Measurements from ENCODE around the gene PIH1D1. TPM values are rescaled to one million over a fixed set of nuclear protein-coding genes. Genes with fewer than 3 reads are reported as not detected.

The PIH1D1 gene
- total and polyA plus RNA-seq, 2 donors = 49.6 to 69.6 TPM

GRCh38 chr19:49400029-49400428, 51.6 kb downstream of the PIH1D1 start:
- DNase-seq (ENCODE audit: extremely low spot score) = no peak
- Histone ChIP-seq H3K4me1 (ENCODE audit: insufficient read depth) (no peaks in the 10 kb centered on the region), H3K36me3 (ENCODE audit: insufficient read depth) (no peaks in the 10 kb centered on the region), H3K4me3 (ENCODE audit: low read depth, low read length) (no peak overlapping the region), H3K27ac (ENCODE audit: low read depth) (no peak overlapping the region)
- WGBS = 78% methylated on average over 6 of the region's 6 CpGs

- H3K36me3 ChIP-seq (ENCODE audit: insufficient read depth) = no peaks in the 10 kb centered on the region
- no peak overlapping the region for H3K27ac ChIP-seq (ENCODE audit: low read depth)
- H3K4me3 ChIP-seq (ENCODE audit: low read depth, low read length) = no peak overlapping the region
- 83% methylated on average over 6 of the region's 6 CpGs for WGBS
- DNase-seq (ENCODE audit: extremely low spot score) = no peak
- no peaks in the 10 kb centered on the region for H3K4me1 ChIP-seq (ENCODE audit: insufficient read depth)
Observed at GRCh38 chr19:49398931-49399330, 52.7 kb downstream of the PIH1D1 start.

GRCh38 chr19:49398001-49398615, 53.5 kb downstream of the PIH1D1 start:
- no peak overlapping the region for H3K4me3 ChIP-seq (ENCODE audit: low read depth, low read length)
- no peak for DNase-seq (ENCODE audit: extremely low spot score)
- 57% methylated on average over 11 of the region's 11 CpGs for WGBS
- H3K36me3 ChIP-seq (ENCODE audit: insufficient read depth) = no peaks in the 10 kb centered on the region
- H3K4me1 ChIP-seq (ENCODE audit: insufficient read depth) = no peaks in the 10 kb centered on the region
- H3K27ac ChIP-seq (ENCODE audit: low read depth) = no peak overlapping the region

- Histone ChIP-seq H3K36me3 (ENCODE audit: insufficient read depth) (no peaks in the 10 kb centered on the region), H3K4me3 (ENCODE audit: low read depth, low read length) (no peak overlapping the region), H3K27ac (ENCODE audit: low read depth) (no peak overlapping the region), H3K4me1 (ENCODE audit: insufficient read depth) (no peaks in the 10 kb centered on the region)
- no peak for DNase-seq (ENCODE audit: extremely low spot score)
- 78% methylated on average over 8 of the region's 8 CpGs for WGBS
Observed at GRCh38 chr19:49396738-49397505, 54.7 kb downstream of the PIH1D1 start.

Small RNA genes lying within 50 kb of the gene (small RNA-seq; reads per million reads assigned to genes)
- 31.4 reads per million, percentile 96 among the genes with 10 or more reads in this experiment for gene MIR150
- not detected for gene SNORD32A
- gene SNORD33 = not detected
- not detected for gene SNORD34
- gene SNORD35A = not detected
- not detected for gene SNORD35B

Other genes with a start within 250 kb of the PIH1D1 start
- 0.26 TPM for gene SLC6A16, start 126.6 kb downstream of the PIH1D1 start, total RNA-seq
- gene SLC6A16, start 126.6 kb downstream of the PIH1D1 start, polyA plus RNA-seq = 2.0 TPM
- gene CD37, start 116.4 kb downstream of the PIH1D1 start, total RNA-seq = 6.5 TPM
- 12.4 TPM for gene CD37, start 116.4 kb downstream of the PIH1D1 start, polyA plus RNA-seq
- gene TEAD2, start 89.4 kb downstream of the PIH1D1 start, total RNA-seq = 21.1 TPM
- gene TEAD2, start 89.4 kb downstream of the PIH1D1 start, polyA plus RNA-seq = 54.8 TPM
- not detected for gene DKKL1, start 87.9 kb downstream of the PIH1D1 start, total RNA-seq
- gene DKKL1, start 87.9 kb downstream of the PIH1D1 start, polyA plus RNA-seq = 0.46 TPM
- not detected for gene KASH5, start 63.6 kb downstream of the PIH1D1 start, total RNA-seq
- not detected for gene KASH5, start 63.6 kb downstream of the PIH1D1 start, polyA plus RNA-seq
- not detected for gene PTH2, start 28.4 kb downstream of the PIH1D1 start, total RNA-seq
- gene PTH2, start 28.4 kb downstream of the PIH1D1 start, polyA plus RNA-seq = not detected
- gene GFY, start 26.4 kb downstream of the PIH1D1 start, total RNA-seq = not detected
- not detected for gene GFY, start 26.4 kb downstream of the PIH1D1 start, polyA plus RNA-seq
- 0.85 TPM for gene SLC17A7, start 10.3 kb downstream of the PIH1D1 start, total RNA-seq
- 2.1 TPM for gene SLC17A7, start 10.3 kb downstream of the PIH1D1 start, polyA plus RNA-seq
- gene ALDH16A1, start 1.4 kb upstream of the PIH1D1 start, total RNA-seq = 14.2 TPM
- 34.7 TPM for gene ALDH16A1, start 1.4 kb upstream of the PIH1D1 start, polyA plus RNA-seq
- gene FLT3LG, start 22.4 kb upstream of the PIH1D1 start, total RNA-seq = 3.4 TPM
- 18.8 TPM for gene FLT3LG, start 22.4 kb upstream of the PIH1D1 start, polyA plus RNA-seq
- gene RPL13A, start 35.8 kb upstream of the PIH1D1 start, total RNA-seq = 2,198 TPM
- 3,726 TPM for gene RPL13A, start 35.8 kb upstream of the PIH1D1 start, polyA plus RNA-seq
- gene RPS11, start 44.6 kb upstream of the PIH1D1 start, total RNA-seq = 1,853 TPM
- 3,946 TPM for gene RPS11, start 44.6 kb upstream of the PIH1D1 start, polyA plus RNA-seq
- 118 TPM for gene FCGRT, start 60.8 kb upstream of the PIH1D1 start, total RNA-seq
- 200 TPM for gene FCGRT, start 60.8 kb upstream of the PIH1D1 start, polyA plus RNA-seq
- 50.2 TPM for gene RCN3, start 76.2 kb upstream of the PIH1D1 start, total RNA-seq
- 31.2 TPM for gene RCN3, start 76.2 kb upstream of the PIH1D1 start, polyA plus RNA-seq
- 33.0 TPM for gene NOSIP, start 128.7 kb upstream of the PIH1D1 start, total RNA-seq
- 67.2 TPM for gene NOSIP, start 128.7 kb upstream of the PIH1D1 start, polyA plus RNA-seq
- gene PRRG2, start 129.5 kb upstream of the PIH1D1 start, total RNA-seq = 1.6 TPM
- gene PRRG2, start 129.5 kb upstream of the PIH1D1 start, polyA plus RNA-seq = 3.6 TPM
- 4.2 TPM for gene PRR12, start 139.4 kb upstream of the PIH1D1 start, total RNA-seq
- 20.3 TPM for gene PRR12, start 139.4 kb upstream of the PIH1D1 start, polyA plus RNA-seq
- 11.8 TPM for gene RRAS, start 188.3 kb upstream of the PIH1D1 start, total RNA-seq
- gene RRAS, start 188.3 kb upstream of the PIH1D1 start, polyA plus RNA-seq = 279 TPM
- 8.3 TPM for gene SCAF1, start 190.4 kb upstream of the PIH1D1 start, total RNA-seq
- gene SCAF1, start 190.4 kb upstream of the PIH1D1 start, polyA plus RNA-seq = 42.3 TPM
- gene IRF3, start 214.0 kb upstream of the PIH1D1 start, total RNA-seq = 31.9 TPM
- gene IRF3, start 214.0 kb upstream of the PIH1D1 start, polyA plus RNA-seq = 84.9 TPM
- gene BCL2L12, start 214.1 kb upstream of the PIH1D1 start, total RNA-seq = 3.1 TPM
- gene BCL2L12, start 214.1 kb upstream of the PIH1D1 start, polyA plus RNA-seq = 23.6 TPM
- 121 TPM for gene PRMT1, start 225.5 kb upstream of the PIH1D1 start, total RNA-seq
- gene PRMT1, start 225.5 kb upstream of the PIH1D1 start, polyA plus RNA-seq = 215 TPM
- 1.4 TPM for gene ADM5, start 237.8 kb upstream of the PIH1D1 start, total RNA-seq
- gene ADM5, start 237.8 kb upstream of the PIH1D1 start, polyA plus RNA-seq = 6.3 TPM
- 11.8 TPM for gene CPT1C, start 239.3 kb upstream of the PIH1D1 start, total RNA-seq
- gene CPT1C, start 239.3 kb upstream of the PIH1D1 start, polyA plus RNA-seq = 7.3 TPM